ENCODE results near the gene KCNAB1.

Gene KCNAB1

DNA sequence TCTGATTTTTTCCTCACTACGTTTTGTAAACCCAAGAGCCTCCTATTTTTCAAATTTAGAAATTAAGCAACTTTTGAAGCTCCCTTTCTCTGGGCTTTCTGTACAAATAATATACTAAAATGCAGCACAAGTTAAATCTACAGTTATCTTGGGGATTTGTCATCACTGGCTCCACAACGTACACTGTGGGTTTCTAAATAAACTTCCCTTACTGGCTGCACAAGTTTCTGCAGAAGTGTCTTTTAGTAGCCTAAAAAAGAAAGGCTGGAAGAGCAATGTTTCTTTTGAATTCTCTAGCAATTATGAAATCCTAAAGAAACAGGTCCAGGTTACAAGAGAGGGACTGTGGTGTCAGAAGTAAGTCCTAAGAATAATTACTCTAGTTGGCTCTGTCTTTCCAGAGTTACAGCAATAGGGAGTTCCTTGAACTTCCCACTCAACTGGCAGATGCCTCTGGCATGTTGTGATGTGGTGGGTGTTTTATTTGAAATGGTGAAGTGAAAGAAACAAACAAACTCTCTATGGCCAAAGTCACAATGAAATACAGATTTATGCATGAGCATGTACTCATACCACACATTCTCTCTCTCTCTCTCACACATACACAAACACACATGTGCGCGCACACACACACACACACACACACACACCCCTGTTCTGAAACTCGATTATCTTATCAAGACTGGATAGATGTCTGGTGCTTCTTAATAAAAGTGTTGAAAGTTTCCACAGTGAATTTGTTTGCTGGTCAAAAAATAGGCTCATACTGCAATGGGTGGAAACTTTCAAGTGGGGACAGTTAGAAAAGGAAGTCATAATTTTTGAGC is 236.4 kb downstream of the KCNAB1 start:
- Histone ChIP-seq H3K36me3 (no peaks in the 10 kb centered on the region), H3K27me3 (no peaks in the 10 kb centered on the region), H3K4me3 (ENCODE audit: low read depth in 1 of 2, low read length in 1 of 2) (no peak overlapping the region), H3K9me3 (no peaks in the 10 kb centered on the region), H3K27ac (no peak overlapping the region), H3K4me1 (ENCODE audit: control insufficient read depth in 1 of 2, insufficient read depth in 1 of 2, low read depth in 1 of 2, low read length in 1 of 2) (no peaks in the 10 kb centered on the region)
- no peak for TF ChIP-seq CTCF (IDR thresholded peaks at IDR 0.05)

DNA sequence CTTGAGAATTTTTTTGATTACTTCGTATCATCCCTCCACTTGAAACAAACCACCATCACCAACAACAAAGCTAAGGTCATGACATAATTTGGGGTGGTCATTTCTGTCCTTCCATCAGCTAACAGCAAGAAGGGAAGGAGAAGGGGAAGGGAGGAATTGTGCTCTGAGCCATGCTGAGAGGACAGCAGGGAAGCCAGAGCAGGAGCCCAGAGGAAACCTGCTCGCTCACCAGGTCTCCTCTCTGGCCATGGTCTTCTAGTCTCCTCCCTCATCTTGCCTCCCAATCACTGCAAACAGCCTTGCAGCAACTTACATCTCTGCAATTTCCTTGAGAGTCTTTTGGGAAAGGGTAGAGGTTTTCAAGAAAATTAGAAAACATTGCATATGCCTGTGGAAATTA is 237.9 kb downstream of the KCNAB1 start:
- H3K4me3 ChIP-seq (ENCODE audit: low read depth in 1 of 2, low read length in 1 of 2), result no peak overlapping the region
- H3K36me3 ChIP-seq, result no peaks in the 10 kb centered on the region
- no peaks in the 10 kb centered on the region for H3K4me1 ChIP-seq (ENCODE audit: control insufficient read depth in 1 of 2, insufficient read depth in 1 of 2, low read depth in 1 of 2, low read length in 1 of 2)
- no peaks in the 10 kb centered on the region for H3K9me3 ChIP-seq
- H3K27me3 ChIP-seq, result no peaks in the 10 kb centered on the region
- H3K27ac ChIP-seq, result no peak overlapping the region
- TF ChIP-seq CTCF (IDR thresholded peaks at IDR 0.05), result no peak

DNA sequence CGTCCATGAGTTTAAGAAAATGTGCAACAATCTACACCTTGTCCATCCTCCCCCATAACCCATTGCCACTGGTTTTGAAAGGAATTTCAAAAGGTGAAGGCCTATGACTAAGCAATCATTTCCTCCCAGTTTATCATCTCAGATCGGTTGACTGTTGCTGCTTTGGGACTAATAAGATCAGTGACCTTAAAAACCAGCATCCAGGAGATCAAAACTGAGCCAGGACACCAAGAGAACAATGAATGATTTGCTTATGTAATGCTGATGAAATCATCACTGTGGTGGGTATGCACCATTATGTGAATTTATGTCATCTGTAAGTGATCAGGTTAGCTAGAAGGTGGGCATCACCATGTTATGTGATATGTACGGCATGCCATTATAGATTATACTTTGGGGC is 239.0 kb downstream of the KCNAB1 start:
- no peak overlapping the region for H3K27ac ChIP-seq
- H3K36me3 ChIP-seq, result no peaks in the 10 kb centered on the region
- no peak overlapping the region for H3K4me3 ChIP-seq (ENCODE audit: low read depth in 1 of 2, low read length in 1 of 2)
- no peak for TF ChIP-seq CTCF (IDR thresholded peaks at IDR 0.05)
- no peaks in the 10 kb centered on the region for H3K4me1 ChIP-seq (ENCODE audit: control insufficient read depth in 1 of 2, insufficient read depth in 1 of 2, low read depth in 1 of 2, low read length in 1 of 2)
- H3K27me3 ChIP-seq, result no peaks in the 10 kb centered on the region
- H3K9me3 ChIP-seq, result no peaks in the 10 kb centered on the region

- Histone ChIP-seq H3K4me3 (ENCODE audit: low read depth in 1 of 2, low read length in 1 of 2) (no peak overlapping the region), H3K27ac (no peak overlapping the region), H3K27me3 (no peaks in the 10 kb centered on the region), H3K9me3 (no peaks in the 10 kb centered on the region), H3K36me3 (no peaks in the 10 kb centered on the region), H3K4me1 (ENCODE audit: control insufficient read depth in 1 of 2, insufficient read depth in 1 of 2, low read depth in 1 of 2, low read length in 1 of 2) (no peaks in the 10 kb centered on the region)
- no peak for TF ChIP-seq CTCF (IDR thresholded peaks at IDR 0.05)
Measured at GRCh38 chr3:156360083-156360482, 239.7 kb downstream of the KCNAB1 start.

- Histone ChIP-seq H3K4me1 (ENCODE audit: control insufficient read depth in 1 of 2, insufficient read depth in 1 of 2, low read depth in 1 of 2, low read length in 1 of 2) (no peaks in the 10 kb centered on the region), H3K27me3 (no peaks in the 10 kb centered on the region), H3K36me3 (no peaks in the 10 kb centered on the region), H3K27ac (no peak overlapping the region), H3K9me3 (no peaks in the 10 kb centered on the region), H3K4me3 (ENCODE audit: low read depth in 1 of 2, low read length in 1 of 2) (no peak overlapping the region)
- no peak for TF ChIP-seq CTCF (IDR thresholded peaks at IDR 0.05)
Measured at GRCh38 chr3:156360963-156361362, 240.6 kb downstream of the KCNAB1 start.

Measured in neutrophil (primary cell).